ENCODE results near the gene ALG12.

Gene ALG12

GRCh38 chr22:49923445-49923844 lies 5.2 kb upstream of the ALG12 start:
- Histone ChIP-seq H3K9ac (ENCODE audit: low read length) (no peak overlapping the region), H3K27ac (ENCODE audit: low read length) (no peak overlapping the region), H3K27me3 (replicated peaks; ENCODE audit: insufficient read depth, low read length) (no peaks in the 10 kb centered on the region), H3K79me2 (ENCODE audit: low read length) (peaks cover 8% of the 10 kb centered on the region), H3K9me3 (replicated peaks; ENCODE audit: insufficient read depth, low read length) (no peaks in the 10 kb centered on the region), H3K4me3 (ENCODE audit: low read length) (no peak overlapping the region), H3K4me2 (ENCODE audit: low read depth, low read length) (no peak overlapping the region), H3K9me2 (replicated peaks; ENCODE audit: insufficient read depth, low read length) (no peaks in the 10 kb centered on the region), H3K36me3 (replicated peaks; ENCODE audit: insufficient read depth, low read length) (no peaks in the 10 kb centered on the region), H2AFZ (ENCODE audit: low read length) (no peak overlapping the region), H3K4me1 (ENCODE audit: low read length) (peaks cover 10% of the 10 kb centered on the region; the same call in 1 of the 2 replicates), H4K20me1 (ENCODE audit: insufficient read depth, low read length) (no peaks in the 10 kb centered on the region), H3F3A (ENCODE audit: insufficient read depth, low read length) (peaks cover 3% of the 10 kb centered on the region; the same call in 1 of the 2 replicates)
- DNase-seq = no peak
- no peak for TF ChIP-seq EZH2 (optimal IDR thresholded peaks at IDR 0.05; ENCODE audit: low read depth, low read length)
- no peak for TF ChIP-seq EZH2phosphoT487 (IDR thresholded peaks at IDR 0.05; ENCODE audit: low read length)

DNA sequence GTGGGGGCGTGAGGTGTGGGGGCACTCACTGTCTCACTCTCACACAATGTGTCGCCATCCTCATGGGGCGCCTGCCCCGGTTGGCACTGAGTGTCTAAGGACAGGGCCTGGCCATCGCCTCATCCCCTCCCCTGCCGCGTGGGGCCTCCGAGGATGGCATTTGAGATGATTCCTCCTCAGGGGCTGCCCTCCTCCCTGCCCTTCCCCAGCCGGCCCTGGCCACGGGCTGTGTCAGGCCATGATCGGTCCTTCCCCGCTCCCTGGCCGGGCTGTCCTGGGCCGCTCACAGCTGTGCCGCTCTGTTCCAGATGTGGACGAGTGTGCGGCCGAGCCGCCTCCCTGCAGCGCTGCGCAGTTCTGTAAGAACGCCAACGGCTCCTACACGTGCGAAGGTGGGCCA lies 4.7 kb upstream of the ALG12 start:
- TF ChIP-seq EZH2phosphoT487 (IDR thresholded peaks at IDR 0.05; ENCODE audit: low read length) (no peak), EZH2 (optimal IDR thresholded peaks at IDR 0.05; ENCODE audit: low read depth, low read length) (no peak)
- TF ChIP-seq, protein P1, sequence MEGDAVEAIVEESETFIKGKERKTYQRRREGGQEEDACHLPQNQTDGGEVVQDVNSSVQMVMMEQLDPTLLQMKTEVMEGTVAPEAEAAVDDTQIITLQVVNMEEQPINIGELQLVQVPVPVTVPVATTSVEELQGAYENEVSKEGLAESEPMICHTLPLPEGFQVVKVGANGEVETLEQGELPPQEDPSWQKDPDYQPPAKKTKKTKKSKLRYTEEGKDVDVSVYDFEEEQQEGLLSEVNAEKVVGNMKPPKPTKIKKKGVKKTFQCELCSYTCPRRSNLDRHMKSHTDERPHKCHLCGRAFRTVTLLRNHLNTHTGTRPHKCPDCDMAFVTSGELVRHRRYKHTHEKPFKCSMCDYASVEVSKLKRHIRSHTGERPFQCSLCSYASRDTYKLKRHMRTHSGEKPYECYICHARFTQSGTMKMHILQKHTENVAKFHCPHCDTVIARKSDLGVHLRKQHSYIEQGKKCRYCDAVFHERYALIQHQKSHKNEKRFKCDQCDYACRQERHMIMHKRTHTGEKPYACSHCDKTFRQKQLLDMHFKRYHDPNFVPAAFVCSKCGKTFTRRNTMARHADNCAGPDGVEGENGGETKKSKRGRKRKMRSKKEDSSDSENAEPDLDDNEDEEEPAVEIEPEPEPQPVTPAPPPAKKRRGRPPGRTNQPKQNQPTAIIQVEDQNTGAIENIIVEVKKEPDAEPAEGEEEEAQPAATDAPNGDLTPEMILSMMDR (IDR thresholded peaks at IDR 0.05; ENCODE audit: low read length) = no peak
- Histone ChIP-seq H3K9ac (ENCODE audit: low read length) (no peak overlapping the region), H3K36me3 (replicated peaks; ENCODE audit: insufficient read depth, low read length) (no peaks in the 10 kb centered on the region)

GRCh38 chr22:49922484-49922883 lies 4.2 kb upstream of the ALG12 start:
- Histone ChIP-seq H4K20me1 (ENCODE audit: insufficient read depth, low read length) (no peaks in the 10 kb centered on the region), H3K4me3 (ENCODE audit: low read length) (no peak overlapping the region), H3K36me3 (replicated peaks; ENCODE audit: insufficient read depth, low read length) (no peaks in the 10 kb centered on the region), H3K27ac (ENCODE audit: low read length) (no peak overlapping the region), H2AFZ (ENCODE audit: low read length) (no peak overlapping the region), H3K4me1 (ENCODE audit: low read length) (peaks cover 10% of the 10 kb centered on the region; the same call in 1 of the 2 replicates), H3F3A (ENCODE audit: insufficient read depth, low read length) (peaks cover 3% of the 10 kb centered on the region; the same call in 1 of the 2 replicates), H3K9ac (ENCODE audit: low read length) (no peak overlapping the region), H3K4me2 (ENCODE audit: low read depth, low read length) (no peak overlapping the region), H3K9me3 (replicated peaks; ENCODE audit: insufficient read depth, low read length) (no peaks in the 10 kb centered on the region), H3K9me2 (replicated peaks; ENCODE audit: insufficient read depth, low read length) (no peaks in the 10 kb centered on the region), H3K79me2 (ENCODE audit: low read length) (peaks cover 12% of the 10 kb centered on the region), H3K27me3 (replicated peaks; ENCODE audit: insufficient read depth, low read length) (no peaks in the 10 kb centered on the region)
- TF ChIP-seq EZH2phosphoT487 (IDR thresholded peaks at IDR 0.05; ENCODE audit: low read length) (no peak), EZH2 (optimal IDR thresholded peaks at IDR 0.05; ENCODE audit: low read depth, low read length) (no peak)
- TF ChIP-seq, protein P1 (IDR thresholded peaks at IDR 0.05; ENCODE audit: low read length) = no peak
- DNase-seq = no peak

More for the DNA sequence above, 4.7 kb upstream of the ALG12 start:
- peaks cover 10% of the 10 kb centered on the region; the same call in 1 of the 2 replicates for H3K4me1 ChIP-seq (ENCODE audit: low read length)
- DNase-seq = no peak
- peaks cover 3% of the 10 kb centered on the region; the same call in 1 of the 2 replicates for H3F3A ChIP-seq (ENCODE audit: insufficient read depth, low read length)
- H3K4me2 ChIP-seq (ENCODE audit: low read depth, low read length) = no peak overlapping the region
- no peak overlapping the region for H3K4me3 ChIP-seq (ENCODE audit: low read length)
- no peak overlapping the region for H2AFZ ChIP-seq (ENCODE audit: low read length)
- no peaks in the 10 kb centered on the region for H3K9me3 ChIP-seq (replicated peaks; ENCODE audit: insufficient read depth, low read length)
- no peaks in the 10 kb centered on the region for H3K9me2 ChIP-seq (replicated peaks; ENCODE audit: insufficient read depth, low read length)
- H3K27me3 ChIP-seq (replicated peaks; ENCODE audit: insufficient read depth, low read length) = no peaks in the 10 kb centered on the region
- peaks cover 8% of the 10 kb centered on the region for H3K79me2 ChIP-seq (ENCODE audit: low read length)
- H3K27ac ChIP-seq (ENCODE audit: low read length) = no peak overlapping the region
- no peaks in the 10 kb centered on the region for H4K20me1 ChIP-seq (ENCODE audit: insufficient read depth, low read length)

GRCh38 chr22:49921508-49922278 lies 3.5 kb upstream of the ALG12 start:
- Histone ChIP-seq H3K4me3 (ENCODE audit: low read length) (no peak overlapping the region), H3K9ac (ENCODE audit: low read length) (no peak overlapping the region), H3K27ac (ENCODE audit: low read length) (no peak overlapping the region), H2AFZ (ENCODE audit: low read length) (no peak overlapping the region), H3K79me2 (ENCODE audit: low read length) (peaks cover 19% of the 10 kb centered on the region), H3F3A (ENCODE audit: insufficient read depth, low read length) (peaks cover 3% of the 10 kb centered on the region; the same call in 1 of the 2 replicates), H3K27me3 (replicated peaks; ENCODE audit: insufficient read depth, low read length) (no peaks in the 10 kb centered on the region), H3K36me3 (replicated peaks; ENCODE audit: insufficient read depth, low read length) (no peaks in the 10 kb centered on the region), H3K4me1 (ENCODE audit: low read length) (peaks cover 10% of the 10 kb centered on the region; the same call in 1 of the 2 replicates), H4K20me1 (ENCODE audit: insufficient read depth, low read length) (no peaks in the 10 kb centered on the region), H3K9me3 (replicated peaks; ENCODE audit: insufficient read depth, low read length) (no peaks in the 10 kb centered on the region), H3K9me2 (replicated peaks; ENCODE audit: insufficient read depth, low read length) (no peaks in the 10 kb centered on the region), H3K4me2 (ENCODE audit: low read depth, low read length) (no peak overlapping the region)
- no peak for TF ChIP-seq EZH2phosphoT487 (IDR thresholded peaks at IDR 0.05; ENCODE audit: low read length)
- TF ChIP-seq, protein P1 (IDR thresholded peaks at IDR 0.05; ENCODE audit: low read length) = no peak
- TF ChIP-seq EZH2 (optimal IDR thresholded peaks at IDR 0.05; ENCODE audit: low read depth, low read length) = no peak
- DNase-seq = no peak
